Thyroid gland (tissue), 4 donors: ENCODE data around the gene NDEL1.
A peak's percentile ranks its signal among the peaks of the same experiment; 100 is the strongest.

ENCODE experiments used
- CTCF ChIP-seq, 6 experiments: fragments of 200-600 bp in 3 of 6; fragments of 450-650 bp in 3 of 6; sonication (generic) in 3 of 6; IDR thresholded peaks; one replicate each; pipeline ENCODE4 v1.5.1; 2016 to 2019; ENCODE audit warnings: antibody characterized with exemption in 6 of 6, mild to moderate bottlenecking in 2 of 6, inconsistent platforms in 1 of 6, moderate library complexity in 1 of 6
- POLR2A ChIP-seq, 2 donors: fragments of 450-650 bp; IDR thresholded peaks; one replicate each; pipeline ENCODE4 v1.6.1; 2017; ENCODE audit warnings: antibody characterized with exemption in 2 of 2, mild to moderate bottlenecking in 2 of 2, moderate library complexity in 1 of 2

DNA sequence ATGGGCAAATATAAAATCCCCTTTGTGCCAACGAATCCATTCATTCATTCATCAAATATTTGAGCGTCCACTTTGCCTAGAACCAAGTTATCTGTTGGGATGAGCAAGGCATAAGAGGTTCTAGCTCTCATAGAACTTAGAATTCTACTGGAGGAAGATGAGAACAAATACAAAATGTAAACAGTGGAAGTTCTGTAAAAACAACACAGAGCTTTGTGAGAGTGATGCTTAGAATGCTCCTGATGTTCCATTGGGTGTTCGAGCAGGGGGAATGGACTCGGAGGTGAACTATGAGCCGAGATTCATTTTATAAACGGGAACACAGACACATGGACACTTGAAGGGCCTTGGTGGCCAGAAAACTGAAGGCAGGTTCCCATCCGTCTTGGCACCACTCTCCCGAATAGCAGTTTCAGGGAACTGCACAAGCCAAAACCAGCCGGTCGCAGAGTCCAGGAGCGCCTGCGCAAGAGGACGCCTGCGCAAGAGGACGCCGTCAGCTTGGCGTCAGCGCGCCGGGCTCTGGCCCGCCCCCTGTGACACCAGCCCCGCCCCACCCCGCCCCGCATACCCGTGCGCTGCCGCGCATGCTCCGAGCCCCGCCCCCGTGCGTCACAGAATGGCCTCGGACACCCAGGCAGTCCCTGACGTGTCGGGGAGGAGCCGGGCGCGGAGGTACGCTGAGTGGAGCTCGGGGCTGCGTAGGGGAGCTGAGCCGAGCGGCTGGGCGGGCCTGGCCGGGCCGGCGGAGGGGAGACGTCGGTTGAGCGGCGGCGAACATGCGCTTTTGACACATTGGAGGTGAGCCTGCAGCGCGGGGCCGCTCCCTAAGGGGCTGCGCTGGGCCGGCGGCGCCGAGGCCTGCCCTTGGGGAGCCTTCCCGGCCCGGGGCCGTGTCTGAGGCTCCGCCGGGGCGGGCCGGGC lies at the start of gene NDEL1:
- TF ChIP-seq POLR2A (IDR thresholded peaks at IDR 0.05): peak; percentile 97 to 99
- TF ChIP-seq CTCF (IDR thresholded peaks at IDR 0.05): no peak
